Mesendoderm (in vitro differentiated cells): Measurements from ENCODE around the gene IL36A.

Source experiments
- DNase-seq: peaks from one replicate; pipeline ENCODE4 v3.0.0; 2013
- H2AK5ac ChIP-seq: 2 replicates; pipeline ENCODE4 v1.6.1; 2013; ENCODE audit warnings: low read length, inconsistent platforms
- H2BK120ac ChIP-seq: 2 replicates; pipeline ENCODE4 v1.6.1; 2013; ENCODE audit warnings: low read depth, mild to moderate bottlenecking, low read length, moderate library complexity, mixed read lengths
- H2BK15ac ChIP-seq: replicated peaks from 2 replicates; pipeline ENCODE4 v1.6.1; 2013; ENCODE audit warnings: low read depth, mild to moderate bottlenecking, moderate library complexity
- H2BK5ac ChIP-seq: 2 replicates; pipeline ENCODE4 v1.6.1; 2013; ENCODE audit warnings: low read length, inconsistent platforms
- H3K18ac ChIP-seq: 2 replicates; pipeline ENCODE4 v1.6.1; 2013; ENCODE audit warnings: mild to moderate bottlenecking, low read length, mixed read lengths
- H3K23ac ChIP-seq: one replicate; pipeline ENCODE4 v1.6.1; 2013; ENCODE audit warnings: low read length
- H3K27ac ChIP-seq: 2 replicates; pipeline ENCODE4 v1.5.1; 2013; ENCODE audit warnings: low read depth, mild to moderate bottlenecking, inconsistent platforms, low read length, moderate library complexity
- H3K27me3 ChIP-seq: 2 replicates; pipeline ENCODE4 v1.6.1; 2013; ENCODE audit warnings: low read length, control low read depth, mild to moderate bottlenecking, inconsistent platforms; ENCODE audit not compliant: insufficient read depth, poor library complexity
- H3K36me3 ChIP-seq: 2 replicates; pipeline ENCODE4 v1.6.1; 2013; ENCODE audit warnings: low read length, inconsistent platforms; ENCODE audit not compliant: control insufficient read depth, insufficient read depth
- H3K4ac ChIP-seq: one replicate; pipeline ENCODE4 v1.6.1; 2013; ENCODE audit warnings: low read depth, mild to moderate bottlenecking, low read length, moderate library complexity
- H3K4me1 ChIP-seq: 2 replicates; pipeline ENCODE4 v1.6.1; 2013; ENCODE audit warnings: low read depth, low read length, inconsistent platforms; ENCODE audit not compliant: control insufficient read depth
- H3K4me2 ChIP-seq: 2 replicates; pipeline ENCODE4 v1.6.1; 2013; ENCODE audit warnings: low read length
- H3K4me3 ChIP-seq: 2 replicates; pipeline ENCODE4 v1.5.1; 2013; ENCODE audit warnings: mild to moderate bottlenecking, low read length
- H3K56ac ChIP-seq: one replicate; pipeline ENCODE4 v1.6.1; 2013; ENCODE audit warnings: low read length
- H3K79me1 ChIP-seq: 2 replicates; pipeline ENCODE4 v1.6.1; 2013; ENCODE audit warnings: low read length, inconsistent platforms
- H3K79me2 ChIP-seq: 2 replicates; pipeline ENCODE4 v1.6.1; 2013; ENCODE audit warnings: mild to moderate bottlenecking, low read length; ENCODE audit not compliant: control insufficient read depth, insufficient read depth
- H3K9ac ChIP-seq: 2 replicates; pipeline ENCODE4 v1.6.1; 2013; ENCODE audit warnings: low read length, inconsistent platforms
- H4K5ac ChIP-seq: one replicate; pipeline ENCODE4 v1.6.1; 2013; ENCODE audit warnings: low read length
- H4K8ac ChIP-seq: one replicate; pipeline ENCODE4 v1.6.1; 2013; ENCODE audit warnings: low read depth, mild to moderate bottlenecking, control low read depth, low read length, moderate library complexity
- WGBS: extraction: QIAGEN DNeasy Blood & Tissue Kit; methylation state at CpG from one replicate; pipeline ENCODE4 v1.1.7; 2013; ENCODE audit warnings: low lambda C conversion rate, missing lambda C conversion rate; ENCODE audit not compliant: insufficient coverage; ENCODE audit errors: extremely low coverage; 5-methylcytosine and 5-hydroxymethylcytosine counted together

The IL36A gene

DNA sequence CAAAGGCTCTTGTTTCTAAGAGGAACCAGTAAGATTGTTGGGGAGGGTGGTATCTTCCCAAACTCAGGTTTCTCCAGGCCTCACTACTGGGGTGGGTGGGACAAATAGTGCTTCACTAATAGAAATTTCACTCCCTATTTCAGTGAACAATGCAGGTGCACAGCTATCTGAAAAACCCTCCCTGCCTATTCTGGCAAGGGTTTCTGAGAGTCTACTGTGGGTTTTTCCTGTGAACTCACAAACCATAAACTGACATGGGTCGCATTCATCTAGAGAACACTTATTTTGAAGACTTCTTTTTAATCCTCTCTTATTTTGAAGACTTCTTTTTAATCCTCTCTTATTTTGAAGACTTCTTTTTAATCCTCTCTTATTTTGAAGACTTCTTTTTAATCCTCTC lies 4.4 kb downstream of the IL36A start:
- no peak overlapping the region for H2AK5ac ChIP-seq
- no peak overlapping the region for H3K23ac ChIP-seq
- H3K4me1 ChIP-seq, result no peaks in the 10 kb centered on the region
- H3K18ac ChIP-seq, result no peak overlapping the region
- H3K4me3 ChIP-seq, result no peak overlapping the region
- no peak overlapping the region for H3K56ac ChIP-seq
- no peak overlapping the region for H4K8ac ChIP-seq
- H3K79me2 ChIP-seq, result no peaks in the 10 kb centered on the region
- DNase-seq, result no peak
- H4K5ac ChIP-seq, result no peak overlapping the region
- no peak overlapping the region for H3K4ac ChIP-seq
- H3K9ac ChIP-seq, result no peak overlapping the region
- no peaks in the 10 kb centered on the region for H3K27me3 ChIP-seq
- no peak overlapping the region for H2BK5ac ChIP-seq
- H2BK120ac ChIP-seq, result no peak overlapping the region
- H2BK15ac ChIP-seq, result no peak overlapping the region
- no peaks in the 10 kb centered on the region for H3K79me1 ChIP-seq
- no peaks in the 10 kb centered on the region for H3K36me3 ChIP-seq
- H3K27ac ChIP-seq, result no peak overlapping the region
- no peak overlapping the region for H3K4me2 ChIP-seq
- WGBS, result no CpG with 5 or more reads among the region's 1 CpG

DNA sequence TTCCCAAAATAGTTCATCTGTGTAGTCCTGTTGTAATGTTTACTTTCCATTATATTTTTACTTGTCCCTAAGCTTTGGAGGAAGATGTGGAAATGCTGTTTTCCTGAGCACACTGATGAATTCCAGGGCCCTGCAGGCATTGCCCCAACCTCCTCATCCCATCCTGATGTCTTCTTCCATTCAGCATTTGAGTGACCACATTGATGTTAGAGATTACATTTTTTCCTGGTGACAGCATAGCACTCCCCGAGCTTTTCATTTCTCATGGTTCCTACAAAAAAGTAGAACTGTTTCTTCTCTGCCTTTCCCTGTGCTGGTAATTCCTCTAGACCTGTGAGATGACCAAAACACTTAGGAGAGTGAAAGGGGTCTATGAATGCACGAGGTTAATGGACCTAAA lies 4.8 kb downstream of the IL36A start:
- Histone ChIP-seq H4K5ac (no peak overlapping the region), H3K56ac (no peak overlapping the region), H2BK120ac (no peak overlapping the region), H3K27me3 (no peaks in the 10 kb centered on the region), H3K9ac (no peak overlapping the region), H3K4me1 (no peaks in the 10 kb centered on the region), H3K79me2 (no peaks in the 10 kb centered on the region), H2AK5ac (no peak overlapping the region), H3K79me1 (no peaks in the 10 kb centered on the region), H3K23ac (no peak overlapping the region), H3K27ac (no peak overlapping the region), H3K4ac (no peak overlapping the region), H2BK5ac (no peak overlapping the region), H3K4me2 (no peak overlapping the region), H4K8ac (no peak overlapping the region), H2BK15ac (no peak overlapping the region), H3K36me3 (no peaks in the 10 kb centered on the region), H3K4me3 (no peak overlapping the region), H3K18ac (no peak overlapping the region)
- WGBS, result no CpG with 5 or more reads among the region's 2 CpGs
- DNase-seq, result peak; percentile 1

DNA sequence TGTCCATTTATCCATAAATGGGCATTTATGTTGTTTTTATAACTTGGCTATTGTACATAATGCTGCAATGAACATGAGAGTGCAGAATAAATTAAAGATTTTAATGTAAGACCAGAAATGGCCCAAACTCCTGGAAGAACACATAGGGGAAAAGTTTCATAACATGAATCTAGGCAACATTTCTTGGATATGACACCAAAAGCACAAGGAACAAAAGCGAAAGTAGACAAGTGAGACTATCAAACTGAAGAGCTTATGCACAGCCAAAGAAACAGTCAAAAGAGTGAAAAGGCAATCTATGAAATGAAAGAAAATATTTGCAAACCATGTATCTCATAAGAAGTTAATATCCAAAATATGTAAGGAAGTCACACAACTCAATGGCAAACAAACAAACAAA lies 5.8 kb downstream of the IL36A start:
- no peak overlapping the region for H4K8ac ChIP-seq
- H3K27ac ChIP-seq, result no peak overlapping the region
- no peaks in the 10 kb centered on the region for H3K4me1 ChIP-seq
- no peak overlapping the region for H3K18ac ChIP-seq
- no peak overlapping the region for H3K4ac ChIP-seq
- DNase-seq, result no peak
- H3K56ac ChIP-seq, result no peak overlapping the region
- H3K36me3 ChIP-seq, result no peaks in the 10 kb centered on the region
- H2BK5ac ChIP-seq, result no peak overlapping the region
- WGBS, result no CpG with 5 or more reads among the region's 1 CpG
- H3K4me2 ChIP-seq, result no peak overlapping the region
- H3K79me1 ChIP-seq, result no peaks in the 10 kb centered on the region
- H3K23ac ChIP-seq, result no peak overlapping the region
- H3K27me3 ChIP-seq, result no peaks in the 10 kb centered on the region
- H2BK15ac ChIP-seq, result no peak overlapping the region
- no peak overlapping the region for H2AK5ac ChIP-seq
- H2BK120ac ChIP-seq, result no peak overlapping the region
- H4K5ac ChIP-seq, result no peak overlapping the region
- no peaks in the 10 kb centered on the region for H3K79me2 ChIP-seq
- H3K4me3 ChIP-seq, result no peak overlapping the region
- H3K9ac ChIP-seq, result no peak overlapping the region

DNA sequence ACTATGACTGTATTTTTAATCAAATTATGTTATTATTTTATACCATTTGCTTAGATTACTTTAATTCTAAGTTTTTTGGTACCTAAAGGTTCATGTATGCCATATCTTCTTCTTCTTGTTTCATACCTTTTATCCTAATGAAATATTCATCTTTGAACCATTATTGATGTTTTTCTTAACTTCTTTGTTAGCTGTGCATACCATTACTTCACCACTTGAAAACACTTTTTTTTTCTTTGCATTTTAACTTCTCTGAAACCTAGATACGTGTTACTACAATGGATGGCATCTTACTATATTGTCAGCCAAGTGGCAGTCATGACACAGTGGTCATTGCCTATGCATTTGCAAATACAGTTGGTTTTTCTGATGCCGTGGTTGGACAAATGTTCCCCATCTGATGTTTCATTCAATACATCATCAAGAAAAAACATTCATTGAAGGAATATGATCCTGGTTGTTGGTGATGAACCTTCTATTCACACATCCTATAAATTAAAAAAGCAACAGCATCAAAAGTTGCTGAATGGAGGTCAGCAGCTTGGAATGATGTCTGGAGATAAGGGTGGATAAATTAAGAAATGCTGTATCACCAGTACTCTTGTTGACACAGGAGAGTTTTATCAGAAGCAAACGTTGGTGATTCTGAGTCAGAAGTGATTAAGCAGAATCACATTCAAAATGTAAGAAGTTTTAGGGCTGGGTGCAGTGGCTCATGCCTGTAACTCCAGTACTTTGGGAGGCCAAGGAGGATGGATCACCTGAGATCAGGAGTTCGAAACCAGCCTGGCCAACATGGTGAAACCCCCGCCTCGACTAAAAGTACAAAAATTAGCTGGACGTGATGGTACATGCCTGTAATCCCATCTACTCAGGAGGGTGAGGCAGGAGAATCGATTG lies 7.4 kb downstream of the IL36A start:
- Histone ChIP-seq H3K27ac (no peak overlapping the region), H4K5ac (no peak overlapping the region), H3K18ac (no peak overlapping the region), H3K4me3 (no peak overlapping the region), H3K9ac (no peak overlapping the region), H3K79me2 (no peaks in the 10 kb centered on the region), H2AK5ac (no peak overlapping the region), H3K4me2 (no peak overlapping the region), H3K4me1 (no peaks in the 10 kb centered on the region), H3K4ac (no peak overlapping the region), H4K8ac (no peak overlapping the region), H3K23ac (no peak overlapping the region), H3K36me3 (no peaks in the 10 kb centered on the region), H2BK15ac (no peak overlapping the region), H3K27me3 (no peaks in the 10 kb centered on the region), H2BK5ac (no peak overlapping the region), H3K56ac (no peak overlapping the region), H3K79me1 (no peaks in the 10 kb centered on the region), H2BK120ac (no peak overlapping the region)
- no CpG with 5 or more reads among the region's 8 CpGs for WGBS
- no peak for DNase-seq

DNA sequence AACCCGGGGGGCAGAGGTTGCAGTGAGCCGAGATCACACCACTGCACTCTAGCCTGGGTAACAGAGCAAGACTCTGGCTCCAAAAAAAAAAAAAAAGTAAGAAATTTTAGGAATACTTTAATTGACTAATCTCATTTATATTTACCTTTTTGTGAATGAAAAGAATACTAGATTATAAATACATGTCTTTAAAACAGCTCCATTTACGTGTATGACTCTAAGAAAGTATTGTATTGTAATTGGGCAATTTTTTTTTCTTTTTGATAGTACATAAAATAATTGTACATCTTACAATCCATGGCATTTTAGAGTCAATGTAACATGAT lies 8.0 kb downstream of the IL36A start:
- H3K27ac ChIP-seq, result no peak overlapping the region
- H3K4me3 ChIP-seq, result no peak overlapping the region
- DNase-seq, result no peak
- no peak overlapping the region for H3K4me2 ChIP-seq
- H3K79me2 ChIP-seq, result no peaks in the 10 kb centered on the region
- no peak overlapping the region for H2BK5ac ChIP-seq
- H2AK5ac ChIP-seq, result no peak overlapping the region
- H3K23ac ChIP-seq, result no peak overlapping the region
- H4K8ac ChIP-seq, result no peak overlapping the region
- no peak overlapping the region for H3K9ac ChIP-seq
- H2BK120ac ChIP-seq, result no peak overlapping the region
- no peaks in the 10 kb centered on the region for H3K4me1 ChIP-seq
- WGBS, result no CpG with 5 or more reads among the region's 3 CpGs
- no peak overlapping the region for H3K4ac ChIP-seq
- H2BK15ac ChIP-seq, result no peak overlapping the region
- H4K5ac ChIP-seq, result no peak overlapping the region
- no peaks in the 10 kb centered on the region for H3K27me3 ChIP-seq
- H3K79me1 ChIP-seq, result no peaks in the 10 kb centered on the region
- H3K36me3 ChIP-seq, result no peaks in the 10 kb centered on the region
- no peak overlapping the region for H3K56ac ChIP-seq
- H3K18ac ChIP-seq, result no peak overlapping the region

DNA sequence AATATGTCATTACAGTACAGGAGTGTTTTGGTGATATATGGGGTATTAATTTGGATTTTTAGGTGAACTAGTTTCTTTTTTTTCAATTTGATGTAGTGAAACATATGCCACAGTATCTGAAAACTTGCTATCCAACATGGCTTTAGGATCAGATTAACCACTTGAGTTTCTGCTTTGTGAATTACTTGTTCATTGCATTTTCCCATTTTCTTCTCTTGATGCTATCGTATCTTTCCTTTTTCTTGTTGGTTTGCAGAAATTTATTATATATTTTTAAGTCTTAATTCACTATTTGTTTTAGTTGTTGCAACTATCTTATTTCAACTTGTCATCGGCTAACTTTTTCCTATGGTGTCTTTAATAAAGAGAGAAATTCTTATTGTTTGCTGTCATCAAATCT lies 8.8 kb downstream of the IL36A start:
- H3K27me3 ChIP-seq, result no peaks in the 10 kb centered on the region
- no peaks in the 10 kb centered on the region for H3K4me1 ChIP-seq
- H4K5ac ChIP-seq, result no peak overlapping the region
- no peak overlapping the region for H3K23ac ChIP-seq
- H3K79me2 ChIP-seq, result no peaks in the 10 kb centered on the region
- no peak overlapping the region for H3K4me3 ChIP-seq
- no peaks in the 10 kb centered on the region for H3K79me1 ChIP-seq
- H3K4me2 ChIP-seq, result no peak overlapping the region
- H2BK5ac ChIP-seq, result no peak overlapping the region
- no peak overlapping the region for H2AK5ac ChIP-seq
- no peaks in the 10 kb centered on the region for H3K36me3 ChIP-seq
- H3K9ac ChIP-seq, result no peak overlapping the region
- H3K27ac ChIP-seq, result no peak overlapping the region
- H3K56ac ChIP-seq, result no peak overlapping the region
- H3K4ac ChIP-seq, result no peak overlapping the region
- H2BK120ac ChIP-seq, result no peak overlapping the region
- no peak for DNase-seq
- no peak overlapping the region for H2BK15ac ChIP-seq
- no CpG with 5 or more reads among the region's 2 CpGs for WGBS
- H4K8ac ChIP-seq, result no peak overlapping the region
- H3K18ac ChIP-seq, result no peak overlapping the region
